ENCODE data around the gene RNF114.

DNA sequence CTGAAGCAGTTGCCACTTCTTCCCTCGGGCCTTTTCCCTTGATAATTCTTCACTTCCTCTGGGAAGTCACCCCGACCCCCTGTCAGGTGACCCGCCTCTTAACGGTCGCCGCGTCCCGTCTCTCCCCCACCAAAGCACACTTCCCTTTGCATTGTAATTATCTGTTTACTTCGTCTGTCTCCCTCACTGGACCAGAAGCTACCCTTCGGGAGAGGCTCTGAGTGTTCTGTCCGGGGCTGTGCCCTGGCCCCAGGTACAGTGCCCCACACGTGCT lies 45.8 kb downstream of the RNF114 start:
- TF ChIP-seq, protein P1, sequence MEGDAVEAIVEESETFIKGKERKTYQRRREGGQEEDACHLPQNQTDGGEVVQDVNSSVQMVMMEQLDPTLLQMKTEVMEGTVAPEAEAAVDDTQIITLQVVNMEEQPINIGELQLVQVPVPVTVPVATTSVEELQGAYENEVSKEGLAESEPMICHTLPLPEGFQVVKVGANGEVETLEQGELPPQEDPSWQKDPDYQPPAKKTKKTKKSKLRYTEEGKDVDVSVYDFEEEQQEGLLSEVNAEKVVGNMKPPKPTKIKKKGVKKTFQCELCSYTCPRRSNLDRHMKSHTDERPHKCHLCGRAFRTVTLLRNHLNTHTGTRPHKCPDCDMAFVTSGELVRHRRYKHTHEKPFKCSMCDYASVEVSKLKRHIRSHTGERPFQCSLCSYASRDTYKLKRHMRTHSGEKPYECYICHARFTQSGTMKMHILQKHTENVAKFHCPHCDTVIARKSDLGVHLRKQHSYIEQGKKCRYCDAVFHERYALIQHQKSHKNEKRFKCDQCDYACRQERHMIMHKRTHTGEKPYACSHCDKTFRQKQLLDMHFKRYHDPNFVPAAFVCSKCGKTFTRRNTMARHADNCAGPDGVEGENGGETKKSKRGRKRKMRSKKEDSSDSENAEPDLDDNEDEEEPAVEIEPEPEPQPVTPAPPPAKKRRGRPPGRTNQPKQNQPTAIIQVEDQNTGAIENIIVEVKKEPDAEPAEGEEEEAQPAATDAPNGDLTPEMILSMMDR (IDR thresholded peaks at IDR 0.05; ENCODE audit: poor library complexity, severe bottlenecking) = no peak
- no peak for TF ChIP-seq TAF1 (IDR thresholded peaks at IDR 0.05; ENCODE audit: low read depth)
- TF ChIP-seq POLR2AphosphoS5 (IDR thresholded peaks at IDR 0.05) = no peak
- no peak for TF ChIP-seq EP300 (conservative IDR thresholded peaks at IDR 0.05; ENCODE audit: poor library complexity, severe bottlenecking)
- TF ChIP-seq RAD21 (conservative IDR thresholded peaks at IDR 0.05) = no peak
